Measurements from ENCODE around the gene LDLRAD4.

GRCh38 chr18:13320891-13321425, 102.4 kb downstream of the LDLRAD4 start:
- TF ChIP-seq CTCF (IDR thresholded peaks at IDR 0.05) (no peak), POLR2A (IDR thresholded peaks at IDR 0.05) (no peak)

Measured in lower leg skin (tissue), 3 donors.